Left ventricle myocardium superior (tissue), 1 donor: ENCODE results near the gene EVL. TPM values are rescaled to one million over a fixed set of nuclear protein-coding genes. Genes with fewer than 3 reads are reported as not detected.
"Not testable (repeated sequence)": the region's sequence is repeated elsewhere in the genome, so short reads cannot be mapped to it uniquely, and the experiment has no call there.

Source experiments
- ATAC-seq: fragments of 200-7000 bp; cut with Tn5 transposase; one replicate; pipeline ENCODE4 v1.9.1; 2020; ENCODE audit warnings: mild to moderate bottlenecking, moderate library complexity
- DNase-seq: peaks from one replicate; pipeline ENCODE4 v3.0.0-alpha.2; 2020
- intact Hi-C: fragments of 100-400 bp; cut with micrococcal nuclease; formaldehyde crosslinking; loops from one replicate; pipeline ENCODE4 v1.11.0; 2022
- total RNA-seq: library from RNA; stranded (reverse); fragmentation: NEBNext Ultra II Directional; extraction: Animal tissue kit (Norgen Biotek cat#: 25700); gene quantifications from one replicate; pipeline ENCODE4 v1.2.1, GENCODE V29; 2021
- donor health status: DM: no; HTN: yes; CAD: no; lungs with severe emphysema.

EVL gene
- total RNA-seq, 1 donor from 2014 or later = 54.4 TPM

GRCh38 chr14:100149851-100150611 lies 84.8 kb downstream of the EVL start:
- no peak for DNase-seq
- no peak for ATAC-seq
- intact Hi-C loops = no loop called here

- no peak for DNase-seq
Measured at GRCh38 chr14:100150932-100151587, 85.8 kb downstream of the EVL start.

GRCh38 chr14:100152091-100152490 lies 86.9 kb downstream of the EVL start:
- DNase-seq = no peak
- intact Hi-C loops = no loop called here
- ATAC-seq = no peak

More at GRCh38 chr14:100150932-100151587, 85.8 kb downstream of the EVL start:
- ATAC-seq = no peak
- intact Hi-C loops = no loop called here

- no peak for ATAC-seq
- DNase-seq = no peak
- intact Hi-C loops = no loop called here
Measured at GRCh38 chr14:100153560-100153959, 88.3 kb downstream of the EVL start.

- DNase-seq = no peak
- ATAC-seq = no peak
- intact Hi-C loops = no loop called here
Measured at GRCh38 chr14:100155049-100155621, 89.9 kb downstream of the EVL start.

- no peak for ATAC-seq
- no peak for DNase-seq
- intact Hi-C loops = no loop called here
Measured at GRCh38 chr14:100155756-100156616, 90.8 kb downstream of the EVL start.

GRCh38 chr14:100156776-100157175 lies 91.6 kb downstream of the EVL start:
- no peak for DNase-seq

GRCh38 chr14:100157548-100158232 lies 92.5 kb downstream of the EVL start:
- DNase-seq, ATAC-seq, intact Hi-C loops: not testable (repeated sequence)

More at GRCh38 chr14:100156776-100157175, 91.6 kb downstream of the EVL start:
- ATAC-seq = no peak
- intact Hi-C loops = no loop called here

- DNase-seq (no peak), ATAC-seq (no peak)
- intact Hi-C loops = no loop called here
Measured at GRCh38 chr14:100158566-100159093, 93.4 kb downstream of the EVL start.

GRCh38 chr14:100159094-100159864 lies 94.1 kb downstream of the EVL start, which contains the start of gene DEGS2:
TSS of gene DEGS2 (minus strand) at chr14:100159645. CDS start at chr14:100159587, 58 bp downstream.
- peak; percentile 50 for ATAC-seq
- intact Hi-C loops = no loop called here

GRCh38 chr14:100159865-100160533 lies 94.8 kb downstream of the EVL start:
- ATAC-seq (no peak), DNase-seq (no peak)
- intact Hi-C loops = no loop called here

More at GRCh38 chr14:100159094-100159864, 94.1 kb downstream of the EVL start, which contains the start of gene DEGS2:
- no peak for DNase-seq

GRCh38 chr14:100160534-100160916 lies 95.3 kb downstream of the EVL start:
- DNase-seq (no peak), ATAC-seq (no peak)
- intact Hi-C loops = no loop called here

GRCh38 chr14:100165376-100165775 lies 100.2 kb downstream of the EVL start:
- intact Hi-C loops = no loop called here
- ATAC-seq = peak; percentile 53
- DNase-seq = no peak

GRCh38 chr14:100165831-100166440 lies 100.7 kb downstream of the EVL start:
- ATAC-seq (no peak), DNase-seq (no peak)
- intact Hi-C loops = no loop called here

GRCh38 chr14:100168506-100168905 lies 103.3 kb downstream of the EVL start:
- intact Hi-C loops = no loop called here
- ATAC-seq (no peak), DNase-seq (no peak)

- ATAC-seq (no peak), DNase-seq (no peak)
Measured at GRCh38 chr14:100170880-100171279, 105.7 kb downstream of the EVL start.

GRCh38 chr14:100172811-100173210 lies 107.6 kb downstream of the EVL start:
- ATAC-seq (no peak), DNase-seq (no peak)
- intact Hi-C loops = no loop called here

More at GRCh38 chr14:100170880-100171279, 105.7 kb downstream of the EVL start:
- intact Hi-C loops = no loop called here
